ENCODE results near the gene BCAS2.

BCAS2 gene

GRCh38 chr1:114558544-114558943 lies 22.9 kb downstream of the BCAS2 start:
- H3K27ac ChIP-seq (ENCODE audit: low read depth, low read length), result no peak overlapping the region
- H3K4me1 ChIP-seq (ENCODE audit: control insufficient read depth, insufficient read depth, low read length), result no peaks in the 10 kb centered on the region
- H3K9me3 ChIP-seq (ENCODE audit: control insufficient read depth, insufficient read depth, low read depth, low read length), result no peaks in the 10 kb centered on the region
- no peaks in the 10 kb centered on the region for H3K36me3 ChIP-seq (ENCODE audit: control insufficient read depth, insufficient read depth, low read length)
- H3K27me3 ChIP-seq (ENCODE audit: control insufficient read depth, insufficient read depth, low read length), result no peaks in the 10 kb centered on the region
- no peak overlapping the region for H3K4me3 ChIP-seq (ENCODE audit: low read depth, low read length)
- no peak overlapping the region for H3K9ac ChIP-seq (ENCODE audit: low read length)

GRCh38 chr1:114554577-114554976 lies 26.8 kb downstream of the BCAS2 start:
- Histone ChIP-seq H3K36me3 (ENCODE audit: control insufficient read depth, insufficient read depth, low read length) (no peaks in the 10 kb centered on the region), H3K4me3 (ENCODE audit: low read depth, low read length) (no peak overlapping the region), H3K27me3 (ENCODE audit: control insufficient read depth, insufficient read depth, low read length) (no peaks in the 10 kb centered on the region), H3K9me3 (ENCODE audit: control insufficient read depth, insufficient read depth, low read depth, low read length) (no peaks in the 10 kb centered on the region), H3K27ac (ENCODE audit: low read depth, low read length) (no peak overlapping the region), H3K4me1 (ENCODE audit: control insufficient read depth, insufficient read depth, low read length) (no peaks in the 10 kb centered on the region), H3K9ac (ENCODE audit: low read length) (no peak overlapping the region)

- Histone ChIP-seq H3K9me3 (ENCODE audit: control insufficient read depth, insufficient read depth, low read depth, low read length) (no peaks in the 10 kb centered on the region), H3K4me3 (ENCODE audit: low read depth, low read length) (no peak overlapping the region), H3K27me3 (ENCODE audit: control insufficient read depth, insufficient read depth, low read length) (no peaks in the 10 kb centered on the region), H3K36me3 (ENCODE audit: control insufficient read depth, insufficient read depth, low read length) (no peaks in the 10 kb centered on the region), H3K9ac (ENCODE audit: low read length) (no peak overlapping the region), H3K4me1 (ENCODE audit: control insufficient read depth, insufficient read depth, low read length) (no peaks in the 10 kb centered on the region), H3K27ac (ENCODE audit: low read depth, low read length) (no peak overlapping the region)
Observed at GRCh38 chr1:114552106-114552639, 29.2 kb downstream of the BCAS2 start.

GRCh38 chr1:114551400-114551799 lies 30.0 kb downstream of the BCAS2 start:
- no peak overlapping the region for H3K9ac ChIP-seq (ENCODE audit: low read length)
- H3K27me3 ChIP-seq (ENCODE audit: control insufficient read depth, insufficient read depth, low read length), result no peaks in the 10 kb centered on the region
- H3K4me3 ChIP-seq (ENCODE audit: low read depth, low read length), result no peak overlapping the region
- no peaks in the 10 kb centered on the region for H3K4me1 ChIP-seq (ENCODE audit: control insufficient read depth, insufficient read depth, low read length)
- no peak overlapping the region for H3K27ac ChIP-seq (ENCODE audit: low read depth, low read length)
- H3K36me3 ChIP-seq (ENCODE audit: control insufficient read depth, insufficient read depth, low read length), result no peaks in the 10 kb centered on the region
- no peaks in the 10 kb centered on the region for H3K9me3 ChIP-seq (ENCODE audit: control insufficient read depth, insufficient read depth, low read depth, low read length)

GRCh38 chr1:114550336-114550735 lies 31.1 kb downstream of the BCAS2 start:
- Histone ChIP-seq H3K27ac (ENCODE audit: low read depth, low read length) (no peak overlapping the region), H3K4me1 (ENCODE audit: control insufficient read depth, insufficient read depth, low read length) (no peaks in the 10 kb centered on the region), H3K27me3 (ENCODE audit: control insufficient read depth, insufficient read depth, low read length) (no peaks in the 10 kb centered on the region), H3K4me3 (ENCODE audit: low read depth, low read length) (no peak overlapping the region), H3K36me3 (ENCODE audit: control insufficient read depth, insufficient read depth, low read length) (no peaks in the 10 kb centered on the region), H3K9ac (ENCODE audit: low read length) (no peak overlapping the region), H3K9me3 (ENCODE audit: control insufficient read depth, insufficient read depth, low read depth, low read length) (no peaks in the 10 kb centered on the region)

GRCh38 chr1:114549137-114549536 lies 32.3 kb downstream of the BCAS2 start:
- Histone ChIP-seq H3K4me3 (ENCODE audit: low read depth, low read length) (no peak overlapping the region), H3K27me3 (ENCODE audit: control insufficient read depth, insufficient read depth, low read length) (no peaks in the 10 kb centered on the region), H3K4me1 (ENCODE audit: control insufficient read depth, insufficient read depth, low read length) (no peaks in the 10 kb centered on the region), H3K9ac (ENCODE audit: low read length) (no peak overlapping the region), H3K27ac (ENCODE audit: low read depth, low read length) (no peak overlapping the region), H3K36me3 (ENCODE audit: control insufficient read depth, insufficient read depth, low read length) (no peaks in the 10 kb centered on the region), H3K9me3 (ENCODE audit: control insufficient read depth, insufficient read depth, low read depth, low read length) (no peaks in the 10 kb centered on the region)

- H3K4me3 ChIP-seq (ENCODE audit: low read depth, low read length), result no peak overlapping the region
Observed at GRCh38 chr1:114547076-114547475, 34.3 kb downstream of the BCAS2 start.

GRCh38 chr1:114545796-114546195 lies 35.6 kb downstream of the BCAS2 start:
- Histone ChIP-seq H3K36me3 (ENCODE audit: control insufficient read depth, insufficient read depth, low read length) (no peaks in the 10 kb centered on the region), H3K27ac (ENCODE audit: low read depth, low read length) (no peak overlapping the region), H3K4me3 (ENCODE audit: low read depth, low read length) (no peak overlapping the region), H3K9me3 (ENCODE audit: control insufficient read depth, insufficient read depth, low read depth, low read length) (no peaks in the 10 kb centered on the region), H3K4me1 (ENCODE audit: control insufficient read depth, insufficient read depth, low read length) (no peaks in the 10 kb centered on the region), H3K9ac (ENCODE audit: low read length) (no peak overlapping the region), H3K27me3 (ENCODE audit: control insufficient read depth, insufficient read depth, low read length) (no peaks in the 10 kb centered on the region)

More at GRCh38 chr1:114547076-114547475, 34.3 kb downstream of the BCAS2 start:
- H3K9me3 ChIP-seq (ENCODE audit: control insufficient read depth, insufficient read depth, low read depth, low read length), result no peaks in the 10 kb centered on the region
- no peaks in the 10 kb centered on the region for H3K4me1 ChIP-seq (ENCODE audit: control insufficient read depth, insufficient read depth, low read length)
- no peak overlapping the region for H3K9ac ChIP-seq (ENCODE audit: low read length)
- no peaks in the 10 kb centered on the region for H3K36me3 ChIP-seq (ENCODE audit: control insufficient read depth, insufficient read depth, low read length)
- H3K27me3 ChIP-seq (ENCODE audit: control insufficient read depth, insufficient read depth, low read length), result no peaks in the 10 kb centered on the region
- no peak overlapping the region for H3K27ac ChIP-seq (ENCODE audit: low read depth, low read length)

GRCh38 chr1:114545315-114545714 lies 36.1 kb downstream of the BCAS2 start:
- Histone ChIP-seq H3K4me3 (ENCODE audit: low read depth, low read length) (no peak overlapping the region), H3K36me3 (ENCODE audit: control insufficient read depth, insufficient read depth, low read length) (no peaks in the 10 kb centered on the region), H3K4me1 (ENCODE audit: control insufficient read depth, insufficient read depth, low read length) (no peaks in the 10 kb centered on the region), H3K9me3 (ENCODE audit: control insufficient read depth, insufficient read depth, low read depth, low read length) (no peaks in the 10 kb centered on the region), H3K27me3 (ENCODE audit: control insufficient read depth, insufficient read depth, low read length) (no peaks in the 10 kb centered on the region), H3K9ac (ENCODE audit: low read length) (no peak overlapping the region), H3K27ac (ENCODE audit: low read depth, low read length) (no peak overlapping the region)

GRCh38 chr1:114540821-114541220 lies 40.6 kb downstream of the BCAS2 start:
- H3K36me3 ChIP-seq (ENCODE audit: control insufficient read depth, insufficient read depth, low read length), result no peaks in the 10 kb centered on the region
- no peaks in the 10 kb centered on the region for H3K27me3 ChIP-seq (ENCODE audit: control insufficient read depth, insufficient read depth, low read length)
- H3K4me3 ChIP-seq (ENCODE audit: low read depth, low read length), result no peak overlapping the region
- no peaks in the 10 kb centered on the region for H3K9me3 ChIP-seq (ENCODE audit: control insufficient read depth, insufficient read depth, low read depth, low read length)
- H3K4me1 ChIP-seq (ENCODE audit: control insufficient read depth, insufficient read depth, low read length), result no peaks in the 10 kb centered on the region
- no peak overlapping the region for H3K9ac ChIP-seq (ENCODE audit: low read length)
- no peak overlapping the region for H3K27ac ChIP-seq (ENCODE audit: low read depth, low read length)

GRCh38 chr1:114540272-114540671 lies 41.1 kb downstream of the BCAS2 start:
- Histone ChIP-seq H3K36me3 (ENCODE audit: control insufficient read depth, insufficient read depth, low read length) (no peaks in the 10 kb centered on the region), H3K27ac (ENCODE audit: low read depth, low read length) (no peak overlapping the region), H3K9ac (ENCODE audit: low read length) (no peak overlapping the region), H3K27me3 (ENCODE audit: control insufficient read depth, insufficient read depth, low read length) (no peaks in the 10 kb centered on the region), H3K4me3 (ENCODE audit: low read depth, low read length) (no peak overlapping the region), H3K9me3 (ENCODE audit: control insufficient read depth, insufficient read depth, low read depth, low read length) (no peaks in the 10 kb centered on the region), H3K4me1 (ENCODE audit: control insufficient read depth, insufficient read depth, low read length) (no peaks in the 10 kb centered on the region)

- Histone ChIP-seq H3K27me3 (ENCODE audit: control insufficient read depth, insufficient read depth, low read length) (no peaks in the 10 kb centered on the region), H3K27ac (ENCODE audit: low read depth, low read length) (no peak overlapping the region), H3K4me3 (ENCODE audit: low read depth, low read length) (no peak overlapping the region), H3K9ac (ENCODE audit: low read length) (no peak overlapping the region), H3K9me3 (ENCODE audit: control insufficient read depth, insufficient read depth, low read depth, low read length) (no peaks in the 10 kb centered on the region), H3K4me1 (ENCODE audit: control insufficient read depth, insufficient read depth, low read length) (no peaks in the 10 kb centered on the region), H3K36me3 (ENCODE audit: control insufficient read depth, insufficient read depth, low read length) (no peaks in the 10 kb centered on the region)
Observed at GRCh38 chr1:114536043-114536442, 45.4 kb downstream of the BCAS2 start.

All from HUES6 (cell line).